DMS153 (cell line): ENCODE data around the gene COG4.
"Not testable (repeated sequence)": the region's sequence is repeated elsewhere in the genome, so short reads cannot be mapped to it uniquely, and the experiment has no call there.

Experiments
- DNase-seq: peaks from one replicate; lab custom pipeline; 2025; lab: John Stamatoyannopoulos, UW

Gene COG4

GRCh38 chr16:70527315-70527996 is 4.1 kb upstream of the COG4 start:
- no peak for DNase-seq

GRCh38 chr16:70526403-70526802 is 3.0 kb upstream of the COG4 start:
- DNase-seq, result no peak

GRCh38 chr16:70524399-70524825 is 1.1 kb upstream of the COG4 start:
- not testable (repeated sequence) for DNase-seq

GRCh38 chr16:70523743-70524398 is 517 bp upstream of the COG4 start, which contains the start of gene SF3B3:
Gene SF3B3 (plus strand): TSS chr16:70523816. CDS start chr16:70526657, 2,841 bp downstream.
- peak; percentile 78 for DNase-seq

GRCh38 chr16:70522216-70523075 is 908 bp downstream of the COG4 start:
- no peak for DNase-seq

- DNase-seq, result no peak
Observed at GRCh38 chr16:70520612-70521297, 2.6 kb downstream of the COG4 start.

- no peak for DNase-seq
Observed at GRCh38 chr16:70512456-70512855, 10.9 kb downstream of the COG4 start.

- DNase-seq, result no peak
Observed at GRCh38 chr16:70511833-70512232, 11.5 kb downstream of the COG4 start.

- DNase-seq, result no peak
Observed at GRCh38 chr16:70510216-70510615, 13.1 kb downstream of the COG4 start.

GRCh38 chr16:70508752-70509151 is 14.6 kb downstream of the COG4 start:
- DNase-seq, result no peak

GRCh38 chr16:70496513-70496912 is 26.8 kb downstream of the COG4 start:
- DNase-seq, result no peak

GRCh38 chr16:70495425-70496182 is 27.8 kb downstream of the COG4 start:
- DNase-seq, result no peak

GRCh38 chr16:70494777-70495176 is 28.6 kb downstream of the COG4 start:
- no peak for DNase-seq

GRCh38 chr16:70494202-70494770 is 29.1 kb downstream of the COG4 start:
- DNase-seq, result no peak

- DNase-seq, result no peak
Observed at GRCh38 chr16:70493802-70494201, 29.6 kb downstream of the COG4 start.

GRCh38 chr16:70490261-70490660 is 33.1 kb downstream of the COG4 start:
- DNase-seq, result no peak

- DNase-seq, result no peak
Observed at GRCh38 chr16:70484867-70485266, 38.5 kb downstream of the COG4 start.

- no peak for DNase-seq
Observed at GRCh38 chr16:70483426-70483825, 39.9 kb downstream of the COG4 start.

- no peak for DNase-seq
Observed at GRCh38 chr16:70482624-70483023, 40.7 kb downstream of the COG4 start.

- no peak for DNase-seq
Observed at GRCh38 chr16:70481929-70482536, 41.3 kb downstream of the COG4 start.
